IPS-18c (cell line): ENCODE measurements around the gene TTC9B.

Source experiments
- H3K4me3 ChIP-seq: 2 replicates; pipeline ENCODE4 v1.7.0; 2013; ENCODE audit warnings: low read depth, mild to moderate bottlenecking, low read length, moderate library complexity; ENCODE audit not compliant: insufficient read depth
- H3K9me3 ChIP-seq: one replicate; pipeline ENCODE4 v1.6.1; 2013; ENCODE audit warnings: mild to moderate bottlenecking, low read length, moderate library complexity; ENCODE audit not compliant: control insufficient read depth, insufficient read depth

TTC9B gene

DNA sequence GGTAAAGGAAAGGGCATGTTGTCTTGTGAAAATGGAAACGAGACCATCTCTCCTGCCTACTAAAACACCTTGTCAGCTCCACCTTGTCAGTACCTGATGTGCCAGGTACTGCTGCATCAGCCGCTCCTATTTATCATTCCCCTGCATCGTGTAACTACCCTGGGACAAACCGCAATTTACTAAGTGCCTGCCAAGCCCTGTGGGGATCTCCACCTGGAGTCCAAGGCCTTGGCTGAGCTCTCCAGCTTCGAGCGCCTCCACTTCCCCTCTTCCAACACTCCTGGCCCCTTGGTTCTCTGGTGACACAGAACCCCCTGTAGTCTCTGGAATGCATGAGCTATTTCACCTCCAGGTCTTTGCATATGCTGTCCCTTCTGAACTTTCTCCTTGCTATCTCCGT lies 34.2 kb upstream of the TTC9B start:
- H3K9me3 ChIP-seq = no peaks in the 10 kb centered on the region
- no peak overlapping the region for H3K4me3 ChIP-seq

DNA sequence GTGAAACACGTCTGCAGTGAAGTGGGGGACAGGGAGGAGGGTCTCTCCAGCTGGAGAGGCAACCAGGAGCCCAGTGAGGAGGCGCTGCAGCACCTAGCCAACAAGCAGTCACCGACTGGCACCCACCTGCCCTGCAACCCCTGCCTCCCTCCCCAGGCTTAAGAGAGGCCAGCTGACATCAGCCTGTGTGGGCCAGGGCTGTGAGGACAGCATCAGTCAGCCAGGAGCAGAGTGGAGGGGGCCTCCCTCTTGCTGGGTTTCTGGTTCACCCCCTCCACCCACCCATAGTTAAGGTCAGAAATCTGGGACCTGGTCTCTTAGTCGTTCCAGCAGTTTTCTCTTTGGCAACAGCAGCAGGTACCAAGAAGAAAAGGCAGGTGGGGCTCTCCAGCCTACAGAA lies 33.8 kb upstream of the TTC9B start:
- no peak overlapping the region for H3K4me3 ChIP-seq
- H3K9me3 ChIP-seq = no peaks in the 10 kb centered on the region

DNA sequence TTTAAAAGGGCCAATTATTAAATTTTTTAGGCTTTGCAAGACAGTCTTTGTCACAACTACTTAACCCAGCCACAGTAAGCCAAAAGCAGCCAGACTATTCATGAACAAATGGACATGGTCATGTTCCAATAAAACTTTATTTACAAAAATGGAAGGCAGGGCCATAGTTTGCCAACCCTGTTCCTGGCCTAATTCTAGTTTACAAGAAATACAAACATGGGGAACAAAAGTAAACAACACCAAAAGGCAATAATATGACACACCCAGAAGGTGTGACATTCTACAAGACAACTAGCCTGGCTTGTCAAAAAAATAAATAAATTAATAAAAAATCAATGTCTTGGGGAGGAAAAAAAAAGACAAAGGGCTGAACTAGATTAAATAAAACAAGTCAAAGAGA lies 33.1 kb upstream of the TTC9B start:
- H3K9me3 ChIP-seq = no peaks in the 10 kb centered on the region
- no peak overlapping the region for H3K4me3 ChIP-seq

DNA sequence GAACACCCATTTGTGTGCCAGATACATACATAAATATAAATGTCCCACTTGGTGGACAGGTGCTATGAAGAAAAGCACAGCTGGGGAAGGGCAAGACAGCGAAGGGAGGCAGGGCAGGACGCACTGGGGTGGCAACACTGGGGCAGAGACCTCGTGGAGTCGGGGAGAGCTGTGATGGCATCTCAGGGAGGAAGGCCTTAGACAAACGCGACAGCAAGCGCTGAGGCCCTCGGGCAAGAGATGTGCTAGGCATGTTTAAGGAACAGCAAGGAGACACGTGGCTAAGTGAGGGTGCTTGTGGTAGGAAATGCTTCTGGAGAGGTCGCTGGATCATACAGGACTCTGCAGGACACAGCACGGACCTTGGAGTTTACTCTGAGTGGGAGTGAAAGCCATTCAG lies 31.6 kb upstream of the TTC9B start:
- Histone ChIP-seq H3K4me3 (no peak overlapping the region), H3K9me3 (no peaks in the 10 kb centered on the region)

DNA sequence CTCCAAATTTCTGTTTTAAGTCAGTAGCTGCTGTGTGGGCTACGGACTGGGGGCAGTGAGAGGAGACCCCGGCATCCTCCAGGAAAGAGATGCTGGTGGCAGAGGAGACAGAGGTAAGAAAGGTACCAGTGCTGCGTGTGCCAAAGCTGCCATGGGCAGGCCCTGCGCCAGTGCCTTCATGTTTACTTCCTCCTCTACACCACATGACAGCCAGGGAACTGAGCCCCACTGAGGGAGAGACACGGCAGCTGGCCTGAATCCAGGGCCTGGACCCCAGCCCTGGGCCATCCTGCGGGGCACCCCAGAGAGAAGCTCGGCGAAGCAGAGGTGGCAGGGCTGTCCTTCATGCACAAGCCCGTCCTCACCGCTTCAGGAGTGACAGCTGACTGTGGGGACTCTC lies 31.0 kb upstream of the TTC9B start:
- Histone ChIP-seq H3K4me3 (no peak overlapping the region), H3K9me3 (no peaks in the 10 kb centered on the region)

DNA sequence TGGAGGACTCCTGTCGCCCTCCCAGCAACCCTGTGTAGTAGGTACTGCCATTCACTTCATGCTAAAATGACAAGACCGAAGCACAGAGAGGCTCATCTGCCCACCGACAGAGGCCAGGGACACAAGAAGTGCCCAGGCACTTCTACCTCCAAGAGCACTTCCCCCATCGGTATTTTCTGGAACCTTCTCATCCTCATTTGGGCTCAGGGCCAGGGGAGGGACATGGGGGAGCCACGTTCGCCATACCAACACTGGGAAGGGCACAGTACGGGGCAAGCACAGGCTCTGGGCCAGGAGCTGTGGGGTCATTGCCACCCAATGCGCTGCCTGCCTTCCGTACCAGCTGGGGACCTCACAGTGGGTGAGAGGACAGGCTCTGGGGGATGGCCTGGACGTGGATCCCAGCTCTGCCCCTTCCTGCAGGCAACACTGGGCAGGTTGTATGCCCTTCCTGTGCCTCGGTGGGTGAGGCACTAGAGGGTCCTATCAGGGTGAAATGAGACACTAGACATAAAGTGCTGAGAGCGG lies 29.6 kb upstream of the TTC9B start:
- H3K4me3 ChIP-seq = no peak overlapping the region
- no peaks in the 10 kb centered on the region for H3K9me3 ChIP-seq

DNA sequence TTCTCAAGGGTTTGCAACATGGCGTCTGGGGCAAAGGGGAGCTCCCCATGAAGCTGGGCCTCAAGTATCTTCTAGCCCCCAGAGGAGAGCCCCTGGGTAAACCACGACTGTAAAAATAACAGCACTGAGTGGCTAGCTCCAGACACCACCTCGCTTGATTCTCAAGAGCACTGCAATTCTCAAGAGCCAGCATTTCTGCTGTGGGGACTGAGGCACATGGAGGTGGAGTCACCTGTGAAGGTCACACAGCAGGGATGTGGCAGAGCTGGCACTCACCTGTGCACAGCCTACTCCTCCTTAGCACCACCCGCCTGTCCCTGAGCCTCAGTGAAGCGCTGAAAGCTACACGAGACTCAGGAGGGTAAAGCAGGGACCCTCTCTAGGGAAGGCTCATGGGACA lies 29.0 kb upstream of the TTC9B start:
- Histone ChIP-seq H3K9me3 (no peaks in the 10 kb centered on the region), H3K4me3 (no peak overlapping the region)

DNA sequence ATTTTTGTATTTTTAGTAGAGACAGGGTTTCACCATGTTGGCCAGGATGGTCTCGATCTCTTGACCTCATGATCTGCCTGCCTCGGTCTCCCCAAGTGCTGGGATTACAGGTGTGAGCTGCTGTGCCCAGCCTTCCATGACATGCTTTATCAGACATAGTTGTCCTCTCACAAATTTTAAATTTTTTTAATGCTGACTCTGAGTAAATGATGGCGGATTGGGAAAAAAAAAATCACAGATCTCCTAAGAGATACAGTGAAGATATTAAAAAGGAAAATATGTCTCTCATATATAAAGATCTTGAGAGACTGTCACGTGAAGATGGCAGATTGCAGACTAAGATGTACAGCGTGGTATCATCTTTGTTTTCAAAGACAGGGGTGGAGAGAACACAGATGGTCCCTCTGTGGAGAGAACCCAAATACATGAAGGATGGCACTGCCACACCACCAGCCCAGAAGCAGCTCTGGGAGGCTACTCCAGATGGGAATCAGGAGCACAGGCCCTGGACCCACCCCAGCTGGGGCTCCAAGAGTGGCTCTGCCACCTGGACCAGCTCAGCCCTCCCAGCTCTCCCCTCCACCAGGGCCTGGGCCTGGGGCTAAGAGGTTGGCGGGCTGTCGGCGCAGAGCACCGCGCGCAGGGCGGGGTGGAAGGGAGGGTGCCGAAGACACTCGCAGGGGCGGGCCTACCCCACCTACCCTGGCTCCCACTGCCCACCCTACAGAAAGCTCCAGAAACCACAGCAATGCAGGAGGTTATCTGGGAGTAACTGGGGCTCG lies 28.3 kb upstream of the TTC9B start:
- H3K4me3 ChIP-seq = no peak overlapping the region
- H3K9me3 ChIP-seq = no peaks in the 10 kb centered on the region

DNA sequence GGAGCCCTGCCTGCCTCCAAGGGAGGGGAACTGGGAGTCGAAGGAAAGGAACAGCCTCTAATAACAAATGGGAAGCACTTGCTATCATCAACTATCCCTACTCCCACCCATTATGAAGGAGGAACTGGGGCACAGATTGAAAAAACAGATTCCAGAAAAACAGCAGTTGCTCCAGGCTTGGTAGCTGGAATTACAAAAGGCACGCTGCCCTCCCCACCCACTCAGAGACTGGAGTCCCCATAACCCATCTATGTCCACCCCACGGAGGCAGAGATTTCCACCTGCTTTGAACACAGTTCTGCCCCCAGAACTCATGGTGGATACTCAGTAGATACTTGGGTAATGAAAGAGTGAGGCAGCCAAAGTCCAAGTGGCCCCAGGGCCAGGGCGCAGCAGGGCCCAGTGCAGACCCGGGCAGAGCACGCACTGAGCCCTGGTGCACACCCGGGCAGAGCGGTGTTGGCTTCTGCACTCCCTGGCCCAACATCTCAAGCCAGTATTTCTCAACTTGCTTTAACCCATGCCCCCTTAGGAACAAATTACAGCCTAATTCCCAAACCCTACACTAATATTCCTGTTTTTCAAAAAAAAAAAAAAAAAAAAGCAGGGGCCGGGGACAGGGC lies 27.4 kb upstream of the TTC9B start:
- Histone ChIP-seq H3K4me3 (no peak overlapping the region), H3K9me3 (no peaks in the 10 kb centered on the region)

DNA sequence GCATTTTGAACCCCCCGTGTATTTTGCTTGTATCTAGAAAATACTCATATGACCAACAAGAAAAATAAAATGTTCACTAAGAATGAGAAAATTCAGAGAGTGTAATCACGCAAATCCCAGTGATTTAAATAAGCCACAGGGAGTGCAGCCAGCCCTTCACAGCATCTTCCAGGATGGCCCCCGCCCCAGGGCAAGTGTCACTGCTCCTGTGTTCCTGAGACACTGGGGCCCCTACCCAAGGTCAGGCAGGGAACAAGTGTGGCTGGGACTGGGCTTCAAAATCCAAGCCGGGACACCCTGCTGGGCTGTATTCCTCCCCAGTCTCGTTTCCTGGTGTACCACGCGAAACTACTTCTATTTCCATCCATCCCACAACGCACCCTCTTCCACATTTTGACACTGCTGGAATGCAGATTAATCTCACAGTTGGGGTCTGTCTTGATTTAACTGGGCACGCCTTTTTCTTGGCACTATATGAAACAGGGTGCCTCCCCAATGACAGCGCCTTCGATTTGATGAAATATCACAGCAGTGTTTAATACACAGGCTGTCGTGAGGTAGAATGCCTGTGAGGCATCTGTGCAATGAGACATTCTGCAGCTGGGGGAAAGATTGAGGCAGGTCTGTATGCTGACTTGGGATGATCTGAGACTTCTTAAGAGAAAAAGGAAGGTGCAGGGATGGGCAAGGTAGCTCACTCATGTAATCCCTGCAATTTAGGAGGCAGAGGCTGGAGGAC lies 26.6 kb upstream of the TTC9B start:
- no peaks in the 10 kb centered on the region for H3K9me3 ChIP-seq

DNA sequence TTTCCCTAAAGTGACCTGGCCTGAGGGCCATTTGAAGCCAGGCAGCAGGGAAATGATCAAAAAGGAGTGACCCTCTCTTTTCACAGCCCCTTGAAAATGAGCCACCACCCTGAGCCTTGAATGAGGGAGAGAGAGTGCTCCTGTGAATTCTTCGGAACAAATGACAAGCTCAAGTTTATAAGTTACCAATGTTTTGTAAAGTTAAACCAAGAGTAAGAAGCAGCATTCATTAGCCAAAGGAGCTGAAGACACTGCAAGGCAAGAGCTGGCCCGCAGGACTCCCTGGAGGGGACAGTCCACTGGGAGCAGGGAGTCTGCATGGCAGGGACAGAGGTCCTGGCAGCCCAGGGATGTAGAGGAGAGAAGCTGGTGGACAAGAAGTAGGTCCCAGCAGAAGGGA lies 25.0 kb upstream of the TTC9B start:
- Histone ChIP-seq H3K9me3 (no peaks in the 10 kb centered on the region), H3K4me3 (no peak overlapping the region)

More for the DNA sequence above, 26.6 kb upstream of the TTC9B start:
- no peak overlapping the region for H3K4me3 ChIP-seq

DNA sequence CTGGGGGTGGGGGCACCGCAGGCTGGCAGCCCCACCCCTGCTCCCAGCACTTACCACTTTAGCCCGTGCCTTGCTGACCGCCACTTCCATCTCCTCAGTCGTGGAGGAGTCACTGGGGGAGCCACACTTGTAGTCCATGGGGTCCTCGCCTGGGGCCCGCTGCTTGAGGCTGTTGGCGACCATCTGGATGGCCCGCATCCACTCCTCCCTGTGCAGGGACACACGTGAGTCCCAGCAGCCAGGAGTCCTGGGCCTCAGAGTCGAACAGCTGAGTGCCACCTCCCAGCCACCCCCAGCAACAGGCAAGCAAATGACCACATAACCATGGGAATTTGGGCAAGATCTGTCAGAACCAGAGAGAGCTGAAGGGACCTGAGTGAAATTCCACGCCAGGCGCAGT lies 24.3 kb upstream of the TTC9B start:
- Histone ChIP-seq H3K4me3 (no peak overlapping the region), H3K9me3 (no peaks in the 10 kb centered on the region)

DNA sequence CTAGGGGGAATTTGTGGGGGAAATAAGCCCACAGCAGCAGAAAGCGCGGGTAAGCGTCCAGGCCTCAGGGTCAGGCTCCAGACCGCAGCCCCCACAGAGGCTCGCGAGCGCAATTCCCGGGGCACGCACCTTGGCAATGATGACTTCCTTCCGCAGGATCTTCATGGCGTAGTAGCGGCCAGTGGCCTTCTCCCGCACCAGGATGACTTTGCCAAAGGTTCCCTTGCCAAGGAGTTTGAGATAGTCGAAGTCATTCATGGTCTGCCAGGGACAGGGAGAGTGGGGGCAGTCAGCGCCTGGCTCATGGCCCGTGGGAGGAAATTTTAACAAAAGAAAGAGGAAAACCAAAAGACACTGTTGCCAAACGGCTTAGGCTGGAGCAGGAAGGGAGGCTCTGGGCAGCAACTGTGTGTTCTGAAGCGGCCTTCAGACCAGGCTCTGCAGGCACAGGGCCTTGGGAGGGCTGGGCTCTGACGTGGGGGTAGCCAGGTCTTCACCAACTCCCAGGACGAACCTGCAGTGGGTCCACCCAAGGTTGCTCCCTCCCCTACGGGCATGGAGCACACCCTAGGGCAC lies 23.7 kb upstream of the TTC9B start:
- no peak overlapping the region for H3K4me3 ChIP-seq
- no peaks in the 10 kb centered on the region for H3K9me3 ChIP-seq

DNA sequence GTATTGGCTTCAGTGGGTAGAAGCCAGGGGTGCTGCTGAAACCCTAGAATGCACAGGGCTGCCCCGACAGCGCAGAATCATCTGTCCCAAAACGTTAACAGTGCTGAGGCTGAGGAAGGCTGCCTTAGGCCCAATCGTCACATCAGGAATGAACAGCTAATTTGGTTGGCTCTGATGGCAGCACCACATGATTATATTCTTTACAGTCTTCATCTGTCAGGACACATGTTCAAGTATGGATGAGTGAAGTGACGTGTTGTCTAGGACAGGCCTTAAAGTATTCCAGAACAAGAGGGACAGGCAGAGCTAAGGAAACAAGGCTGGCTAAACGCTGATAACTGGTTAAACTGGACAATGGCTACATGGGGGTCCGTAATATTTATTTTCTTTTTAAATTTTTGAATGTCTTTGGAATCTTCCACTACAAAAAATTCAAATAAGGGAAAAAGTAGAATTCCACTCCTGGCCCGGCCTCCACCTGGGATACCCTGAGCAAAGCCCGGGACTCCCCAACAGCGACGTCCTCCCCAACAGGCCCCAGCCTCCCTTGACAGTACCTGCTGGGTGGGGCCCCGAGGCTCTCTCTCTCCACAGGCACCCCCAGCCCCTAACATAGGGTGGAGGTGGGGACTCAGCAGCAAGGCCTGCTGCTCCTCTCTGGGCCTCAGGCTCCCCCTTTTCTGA lies 23.1 kb upstream of the TTC9B start:
- no peak overlapping the region for H3K4me3 ChIP-seq
- H3K9me3 ChIP-seq = no peaks in the 10 kb centered on the region

DNA sequence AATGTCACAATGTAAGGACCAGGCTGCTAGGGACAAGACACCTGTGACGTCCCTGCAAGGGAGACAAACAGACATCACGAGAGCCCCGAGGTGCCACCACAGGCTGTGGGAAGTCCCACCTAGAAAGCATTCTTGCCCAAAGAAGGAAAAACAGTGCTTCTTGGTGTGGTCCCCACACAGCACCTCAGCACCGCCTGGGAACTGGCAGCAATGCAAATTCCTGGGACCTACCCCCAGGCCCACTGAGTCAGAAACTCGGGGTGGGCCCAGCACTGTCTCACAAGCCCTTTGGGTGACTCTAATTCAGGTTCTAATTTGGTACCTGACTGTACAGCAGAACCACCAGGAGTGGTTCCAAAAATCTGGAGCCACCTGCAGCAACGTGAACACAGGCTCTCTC lies 22.1 kb upstream of the TTC9B start:
- H3K4me3 ChIP-seq = no peak overlapping the region
- no peaks in the 10 kb centered on the region for H3K9me3 ChIP-seq

DNA sequence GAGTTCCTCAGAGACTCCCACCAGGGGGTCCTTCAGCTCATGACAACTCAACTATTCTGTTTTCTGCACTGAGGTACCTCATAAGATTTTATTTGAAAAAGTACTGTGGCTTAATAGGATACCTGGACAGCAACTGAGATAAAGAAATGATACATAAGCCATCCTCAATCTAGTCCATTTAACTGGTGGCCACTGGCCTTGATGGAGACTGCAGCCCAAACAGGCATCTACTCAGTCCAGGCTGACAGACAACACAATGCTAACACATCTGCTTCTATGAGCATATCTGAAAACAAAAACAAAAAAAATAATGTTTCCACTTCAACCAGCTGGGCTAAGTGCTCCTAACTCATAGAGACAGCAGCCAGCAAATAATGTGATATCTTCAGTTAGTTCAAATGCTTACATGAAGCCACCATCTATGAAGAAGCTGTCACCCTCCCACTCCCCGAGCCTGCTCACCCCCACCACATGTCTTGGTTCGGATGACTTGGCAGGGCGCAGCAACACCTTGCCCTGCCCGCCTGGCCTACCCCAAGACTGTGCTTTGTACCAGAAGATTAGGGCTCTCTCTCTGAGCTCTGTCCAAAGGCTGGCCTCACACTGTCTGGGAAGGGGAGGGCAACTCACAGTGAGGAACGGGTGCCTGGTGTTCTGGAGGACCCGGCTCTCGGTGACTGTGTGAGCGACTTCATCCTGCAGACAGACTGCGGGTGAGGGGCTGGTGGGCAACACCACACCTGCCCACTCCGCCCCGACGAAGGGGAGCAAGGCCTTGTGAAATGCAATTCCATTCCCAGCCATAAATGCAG lies 21.4 kb upstream of the TTC9B start:
- no peaks in the 10 kb centered on the region for H3K9me3 ChIP-seq
- no peak overlapping the region for H3K4me3 ChIP-seq
